Measurements from ENCODE around the gene MRGPRX2. TPM values are rescaled to one million over a fixed set of nuclear protein-coding genes. Genes with fewer than 3 reads are reported as not detected.
A peak's percentile ranks its signal among the peaks of the same experiment; 100 is the strongest.

MRGPRX2 gene
- total RNA-seq, 1 donor from 2014 or later = 0.45 TPM

DNA sequence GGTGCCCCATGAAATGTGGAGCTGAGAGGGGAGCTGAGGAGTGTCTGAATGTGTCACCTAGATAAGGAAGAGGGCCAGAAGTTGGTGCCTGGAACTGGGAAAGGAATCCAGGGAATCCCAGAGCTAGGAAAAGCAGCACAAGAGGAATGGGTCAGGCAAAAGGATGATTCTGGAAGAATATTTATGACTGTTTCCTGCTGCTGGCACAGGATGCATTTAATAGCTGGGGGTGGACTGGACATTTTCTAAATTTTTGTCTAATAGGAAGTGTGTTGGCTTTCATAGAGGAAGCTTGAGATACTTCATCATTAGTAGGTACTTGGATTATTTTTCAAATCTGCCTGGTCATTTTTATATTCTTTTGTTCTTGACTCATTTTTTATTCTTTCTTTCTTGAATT, 17.4 kb upstream of the MRGPRX2 start:
- ATAC-seq (no peak), DNase-seq (ENCODE audit: low spot score) (no peak)
- intact Hi-C loops (cut with DNase I) = no loop called here

DNA sequence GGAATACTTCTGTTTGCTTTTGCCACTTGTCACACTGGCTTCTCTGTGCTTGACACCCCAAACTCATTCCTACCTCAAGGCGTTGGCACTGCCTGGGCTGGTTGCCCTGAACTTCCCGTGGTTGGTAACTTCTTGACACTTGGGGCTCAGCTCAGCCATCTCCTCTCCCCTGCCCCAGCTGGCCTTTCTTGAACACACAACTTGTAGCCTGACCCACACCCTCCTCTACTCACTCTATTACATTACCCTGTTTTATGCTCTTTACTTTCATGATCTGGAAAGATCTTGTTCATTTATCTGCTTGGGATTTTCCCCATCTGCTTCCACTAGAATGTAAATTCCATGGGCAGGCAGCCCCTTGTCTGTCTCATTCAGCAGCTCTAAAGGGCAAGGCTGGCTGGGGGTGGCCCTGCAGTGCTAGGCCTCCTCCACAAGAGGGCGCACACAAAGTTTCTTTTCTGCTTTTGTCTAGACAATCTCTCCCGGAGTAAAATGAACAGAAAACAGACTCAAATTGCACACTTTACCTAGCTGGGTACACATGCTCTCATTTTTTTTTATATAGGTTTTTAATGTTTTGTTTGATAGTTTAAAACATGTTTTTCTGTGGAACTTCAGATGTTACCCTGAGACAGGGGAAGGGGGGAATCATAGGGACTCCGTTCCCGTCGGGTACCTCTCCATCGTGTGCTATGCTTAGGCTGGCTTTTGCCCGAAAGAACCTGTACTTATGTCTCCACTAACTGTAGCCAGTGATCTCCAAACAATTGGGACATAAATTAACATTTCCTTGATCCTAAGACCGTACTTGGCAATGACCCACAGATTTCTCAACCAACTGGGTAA, 16.4 kb upstream of the MRGPRX2 start:
- ATAC-seq = no peak
- intact Hi-C loops (cut with DNase I) = no loop called here
- DNase-seq (ENCODE audit: low spot score) = peak; percentile 67

- ATAC-seq (no peak), DNase-seq (ENCODE audit: low spot score) (no peak)
- intact Hi-C loops (cut with DNase I) = no loop called here
Measured at GRCh38 chr11:19075636-19076035, 15.1 kb upstream of the MRGPRX2 start.

GRCh38 chr11:19073454-19074415, 13.2 kb upstream of the MRGPRX2 start:
- DNase-seq (ENCODE audit: low spot score) = no peak
- intact Hi-C loops (cut with DNase I) = no loop called here
- no peak for ATAC-seq

DNA sequence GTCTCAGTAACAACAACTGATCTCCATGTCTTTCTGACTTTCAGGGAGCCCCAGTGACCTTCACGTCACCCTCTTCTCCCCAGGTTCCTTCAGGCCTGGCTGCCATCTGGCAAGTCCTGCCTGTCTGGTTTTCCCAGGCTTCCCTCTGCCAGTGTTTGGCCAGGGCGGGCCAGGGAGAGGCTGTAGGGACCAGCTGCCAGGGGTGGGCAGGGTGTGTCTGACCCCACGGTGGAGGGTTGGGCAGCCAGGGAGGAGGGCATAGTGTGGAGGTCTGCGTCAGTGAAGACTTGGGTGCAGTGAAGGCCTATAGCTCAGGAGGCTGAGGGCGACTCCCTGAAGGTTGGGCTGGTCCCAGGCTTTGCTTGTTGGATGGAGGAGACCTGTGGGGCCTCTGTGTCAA, 11.9 kb upstream of the MRGPRX2 start:
- intact Hi-C loops (cut with DNase I) = no loop called here
- ATAC-seq (no peak), DNase-seq (ENCODE audit: low spot score) (no peak)

- DNase-seq (ENCODE audit: low spot score) (peak; percentile 73), ATAC-seq (peak; percentile 84)
- intact Hi-C loops (cut with DNase I) = no loop called here
Measured at GRCh38 chr11:19071255-19071654, 10.7 kb upstream of the MRGPRX2 start.

DNA sequence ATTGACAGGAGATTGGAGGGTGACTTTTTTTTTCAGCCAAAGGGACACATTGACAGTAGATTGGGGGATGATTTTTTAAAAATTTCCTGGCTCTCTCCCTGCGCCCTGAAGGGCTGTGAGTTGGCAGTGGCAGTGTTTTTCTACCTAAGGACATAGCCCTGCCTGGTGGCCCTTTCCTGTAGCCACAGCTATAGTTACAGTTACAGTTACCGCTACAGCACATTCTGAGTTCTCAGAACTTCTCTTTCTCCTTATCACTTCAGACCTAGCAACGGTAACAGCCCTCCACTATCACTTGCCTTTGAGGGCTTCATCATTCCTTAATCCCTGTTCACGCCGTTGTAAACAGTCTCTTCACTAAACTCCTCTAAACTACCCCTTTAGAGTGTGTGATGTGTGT, 684 bp downstream of the MRGPRX2 start:
- ATAC-seq (no peak), DNase-seq (ENCODE audit: low spot score) (no peak)
- intact Hi-C loops (cut with DNase I) = no loop called here

GRCh38 chr11:19055905-19056304, 4.6 kb downstream of the MRGPRX2 start:
- intact Hi-C loops (cut with DNase I) = no loop called here
- ATAC-seq (no peak), DNase-seq (ENCODE audit: low spot score) (no peak)

DNA sequence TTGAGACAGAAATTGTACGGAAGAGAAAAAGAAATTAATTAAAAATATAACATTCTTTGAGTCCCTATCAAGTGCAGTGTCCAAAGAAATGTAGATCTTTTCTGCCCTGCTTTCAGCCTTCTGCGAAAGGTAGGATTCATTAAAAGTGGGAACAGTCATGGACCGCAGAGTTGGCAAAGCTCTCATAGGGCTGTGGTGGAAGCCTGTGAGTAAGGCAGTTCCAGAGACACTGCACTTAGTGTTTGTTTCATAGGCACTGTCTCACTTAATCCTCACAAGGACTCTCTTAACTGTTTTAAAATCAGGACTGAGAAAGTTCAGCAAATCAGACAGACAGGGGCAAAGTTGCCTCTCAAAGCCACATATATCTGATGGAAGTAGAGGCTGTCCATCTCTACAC, 5.5 kb downstream of the MRGPRX2 start:
- ATAC-seq = no peak
- no peak for DNase-seq (ENCODE audit: low spot score)
- intact Hi-C loops (cut with DNase I) = no loop called here

GRCh38 chr11:19053909-19054308, 6.6 kb downstream of the MRGPRX2 start:
- DNase-seq (ENCODE audit: low spot score) (no peak), ATAC-seq (no peak)
- intact Hi-C loops (cut with DNase I) = no loop called here

GRCh38 chr11:19050281-19050680, 10.2 kb downstream of the MRGPRX2 start:
- ATAC-seq = no peak
- DNase-seq (ENCODE audit: low spot score) = no peak
- intact Hi-C loops (cut with DNase I) = no loop called here

- ATAC-seq = no peak
- DNase-seq (ENCODE audit: low spot score) = no peak
- intact Hi-C loops (cut with DNase I) = no loop called here
Measured at GRCh38 chr11:19049351-19049750, 11.2 kb downstream of the MRGPRX2 start.

- intact Hi-C loops (cut with DNase I) = no loop called here
- DNase-seq (ENCODE audit: low spot score) (no peak), ATAC-seq (no peak)
Measured at GRCh38 chr11:19040051-19040450, 20.5 kb downstream of the MRGPRX2 start.

- ATAC-seq (no peak), DNase-seq (ENCODE audit: low spot score) (no peak)
- intact Hi-C loops (cut with DNase I) = no loop called here
Measured at GRCh38 chr11:19039409-19039808, 21.1 kb downstream of the MRGPRX2 start.

DNA sequence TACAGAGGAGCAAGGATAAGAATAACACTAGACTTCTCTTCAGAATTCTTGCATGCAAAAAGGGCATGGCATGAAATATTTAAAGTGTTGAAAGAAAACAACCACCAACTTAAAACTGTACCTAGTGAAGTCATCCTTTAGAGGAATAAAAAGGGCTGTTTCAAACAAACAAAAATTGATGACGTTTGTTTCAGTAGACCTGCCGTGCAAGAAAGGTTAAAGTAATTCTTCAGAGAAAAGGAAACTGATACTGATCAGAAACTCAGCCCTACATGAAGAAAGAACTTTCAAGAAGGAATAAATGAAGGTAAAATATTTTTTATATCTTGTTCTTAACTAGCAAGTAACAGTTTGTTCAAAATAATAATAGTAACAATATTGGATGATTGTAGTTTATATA, 27.5 kb downstream of the MRGPRX2 start:
- no peak for DNase-seq (ENCODE audit: low spot score)
- no peak for ATAC-seq
- intact Hi-C loops (cut with DNase I) = no loop called here

DNA sequence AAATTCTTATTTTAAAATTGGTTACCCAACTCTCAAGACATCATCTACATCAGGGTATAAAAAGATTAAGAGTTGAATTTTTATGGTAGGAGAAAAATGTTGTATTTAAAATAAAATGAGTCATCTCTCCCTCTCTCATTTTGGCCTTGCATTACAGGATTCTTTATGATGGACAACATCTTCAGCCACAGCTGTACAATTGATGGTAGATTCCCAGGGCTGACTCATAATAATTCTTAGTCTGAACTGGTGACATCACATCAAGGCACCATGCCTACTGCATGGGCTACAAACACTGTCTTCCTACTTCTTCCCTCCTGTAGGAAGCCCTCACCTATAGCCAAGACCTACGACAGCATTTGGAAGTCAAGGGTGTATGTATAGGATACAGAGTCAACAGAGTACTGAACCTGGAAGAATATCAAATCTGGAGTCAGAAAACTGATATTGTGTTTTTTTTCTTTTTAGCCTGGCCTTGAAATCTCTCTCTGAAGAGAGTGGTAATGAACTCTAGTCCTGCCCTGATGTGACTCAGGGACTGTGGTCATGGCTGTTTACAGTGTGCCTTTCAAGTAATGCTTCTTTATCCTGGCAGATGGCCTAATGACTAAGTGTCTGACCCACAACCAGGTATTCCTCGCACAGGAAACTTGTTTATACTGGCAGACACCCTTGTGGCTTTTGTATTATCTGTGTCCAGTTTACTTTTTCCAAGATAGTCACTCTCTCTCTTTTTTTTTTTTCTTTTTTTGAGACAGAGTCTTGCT, 32.5 kb downstream of the MRGPRX2 start:
- intact Hi-C loops (cut with DNase I) = no loop called here
- DNase-seq (ENCODE audit: low spot score) = no peak
- ATAC-seq = no peak

- DNase-seq (ENCODE audit: low spot score) (no peak), ATAC-seq (no peak)
- intact Hi-C loops (cut with DNase I) = no loop called here
Measured at GRCh38 chr11:19026862-19027261, 33.7 kb downstream of the MRGPRX2 start.

- DNase-seq (ENCODE audit: low spot score) (no peak), ATAC-seq (peak; percentile 28)
- intact Hi-C loops (cut with DNase I) = no loop called here
Measured at GRCh38 chr11:19025481-19026406, 34.8 kb downstream of the MRGPRX2 start.

Data from sciatic nerve (tissue), 2 donors.